HG03064 (cell line): ENCODE data around the gene ITSN1.
"Not testable (repeated sequence)": the region's sequence is repeated elsewhere in the genome, so short reads cannot be mapped to it uniquely, and the experiment has no call there.

ENCODE experiments used
- ATAC-seq: cut with Tn5 transposase; IDR thresholded peaks from one replicate; pipeline ENCODE4 v1.9.1; 2021; ENCODE audit warnings: low read depth; ENCODE audit not compliant: unreplicated experiment

The ITSN1 gene

DNA sequence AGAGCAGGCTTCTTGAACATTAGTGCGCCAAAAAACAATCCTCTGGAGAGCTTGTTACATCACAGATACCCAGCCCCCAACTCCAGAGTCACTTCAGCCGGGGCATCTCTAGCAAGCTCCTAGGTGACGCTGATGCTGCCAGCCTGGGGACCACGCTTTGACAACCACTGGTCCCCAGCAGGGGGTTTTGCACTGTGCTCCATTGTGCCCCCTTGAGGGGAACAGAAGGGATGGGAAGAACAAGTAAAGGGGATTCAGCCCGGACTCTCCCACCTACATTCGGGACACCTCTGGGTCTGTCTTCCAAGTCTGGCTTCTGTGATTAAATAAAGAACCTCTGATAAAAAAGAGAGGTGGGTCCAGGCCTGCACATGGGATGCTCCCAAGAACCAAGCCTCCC lies 212.9 kb downstream of the ITSN1 start:
- no peak for ATAC-seq

DNA sequence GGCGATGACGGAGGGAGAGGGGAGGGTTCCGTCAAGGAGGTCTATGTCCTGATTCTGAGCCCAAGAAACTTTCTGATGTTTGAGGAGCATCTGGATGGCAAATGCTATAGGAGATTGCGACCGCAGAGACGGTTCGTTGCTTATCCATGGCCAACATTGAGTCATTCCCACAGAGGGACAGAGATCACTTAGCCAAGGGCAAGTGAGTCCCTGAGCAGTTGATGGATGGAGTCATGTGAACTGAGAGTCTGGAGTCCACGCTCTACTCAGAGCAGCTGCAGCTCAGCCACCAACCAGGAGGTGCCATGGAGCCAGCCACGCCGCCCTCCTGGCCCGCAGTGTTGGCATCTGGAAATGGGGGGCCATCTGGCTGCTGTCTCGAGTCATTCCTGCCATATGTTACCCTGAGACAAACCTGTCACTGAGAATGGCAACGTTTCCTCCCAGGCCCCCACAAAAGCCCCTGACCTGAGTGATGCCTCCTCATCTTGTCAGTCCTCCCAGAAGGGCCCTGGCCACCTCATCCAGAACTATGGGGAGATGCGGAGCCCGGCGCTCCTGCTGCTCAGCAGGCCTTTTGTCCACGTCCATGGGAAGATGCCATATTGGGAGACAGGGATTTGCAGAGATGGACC lies 214.7 kb downstream of the ITSN1 start:
- no peak for ATAC-seq

DNA sequence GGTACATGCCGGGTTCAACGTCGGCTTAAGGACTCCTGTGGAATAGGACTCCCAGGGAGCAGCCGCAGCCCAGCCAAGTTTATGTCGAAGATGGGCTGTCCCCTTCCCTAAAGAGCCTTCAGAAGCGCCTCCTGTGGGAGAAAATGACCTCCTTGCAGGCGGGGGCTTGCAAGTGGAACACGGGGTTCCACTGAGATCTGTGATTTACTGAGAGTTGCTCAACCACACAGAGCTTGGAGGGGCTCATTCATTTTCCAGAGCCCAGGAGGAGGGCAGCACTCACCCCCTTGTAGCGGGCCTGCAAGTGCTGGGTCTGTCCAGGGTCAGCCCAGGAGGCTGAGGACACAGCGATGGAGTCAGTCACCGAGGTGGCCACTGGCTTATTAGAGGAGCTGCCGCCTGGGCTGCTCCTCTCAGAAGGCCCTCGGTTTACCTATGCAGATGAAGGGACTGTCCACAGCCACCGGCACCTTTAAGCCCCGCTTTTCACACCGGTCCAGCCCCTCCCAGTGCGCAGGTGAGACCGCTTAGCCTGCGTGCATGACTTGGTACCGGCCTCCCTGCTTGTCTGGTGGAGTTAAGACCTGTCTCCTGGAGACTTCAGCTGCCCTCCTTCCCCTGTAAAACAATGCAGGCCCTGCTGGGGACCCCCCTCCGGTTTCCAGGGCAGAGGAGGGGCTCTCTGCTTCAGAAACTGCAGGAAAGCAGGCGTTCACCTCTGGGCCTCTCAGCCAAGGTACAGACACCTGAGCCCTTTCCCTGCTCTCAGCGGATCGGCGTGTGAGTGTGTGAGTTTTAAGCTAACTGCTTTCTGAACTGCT lies 215.8 kb downstream of the ITSN1 start:
- ATAC-seq: no peak

DNA sequence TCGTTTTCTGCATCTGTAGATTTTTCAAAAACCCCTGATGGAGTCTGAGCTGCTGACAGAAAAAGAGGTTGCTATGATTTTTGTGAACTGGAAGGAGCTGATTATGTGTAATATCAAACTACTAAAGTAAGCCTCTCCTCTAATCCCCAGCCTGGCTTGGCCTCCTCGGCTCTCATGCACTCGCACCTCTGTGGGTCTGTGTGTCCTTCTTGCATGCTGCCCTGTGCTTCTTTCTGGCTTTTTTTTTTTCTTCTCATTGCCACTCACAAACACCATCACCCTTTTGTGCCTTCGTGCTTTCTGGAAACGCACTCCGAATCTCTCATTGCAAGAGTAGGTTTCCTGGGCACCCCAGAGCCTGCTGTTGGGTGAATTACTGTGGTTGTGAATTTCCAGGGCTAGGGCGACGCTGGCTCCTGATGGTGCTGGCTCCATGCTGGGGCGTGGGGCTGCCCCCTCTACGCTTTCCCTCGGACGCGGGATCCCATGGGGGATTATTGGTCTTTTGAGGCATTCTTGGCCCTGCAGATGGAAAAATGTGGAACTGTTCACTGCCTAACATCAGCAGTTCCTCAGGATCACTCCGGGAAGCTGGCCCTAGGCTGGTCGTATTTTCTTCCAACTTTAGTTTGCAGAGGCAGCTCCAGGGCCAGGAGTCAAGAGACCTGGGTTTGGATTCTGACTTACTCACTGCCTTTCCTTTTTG lies 216.5 kb downstream of the ITSN1 start:
- no peak for ATAC-seq

DNA sequence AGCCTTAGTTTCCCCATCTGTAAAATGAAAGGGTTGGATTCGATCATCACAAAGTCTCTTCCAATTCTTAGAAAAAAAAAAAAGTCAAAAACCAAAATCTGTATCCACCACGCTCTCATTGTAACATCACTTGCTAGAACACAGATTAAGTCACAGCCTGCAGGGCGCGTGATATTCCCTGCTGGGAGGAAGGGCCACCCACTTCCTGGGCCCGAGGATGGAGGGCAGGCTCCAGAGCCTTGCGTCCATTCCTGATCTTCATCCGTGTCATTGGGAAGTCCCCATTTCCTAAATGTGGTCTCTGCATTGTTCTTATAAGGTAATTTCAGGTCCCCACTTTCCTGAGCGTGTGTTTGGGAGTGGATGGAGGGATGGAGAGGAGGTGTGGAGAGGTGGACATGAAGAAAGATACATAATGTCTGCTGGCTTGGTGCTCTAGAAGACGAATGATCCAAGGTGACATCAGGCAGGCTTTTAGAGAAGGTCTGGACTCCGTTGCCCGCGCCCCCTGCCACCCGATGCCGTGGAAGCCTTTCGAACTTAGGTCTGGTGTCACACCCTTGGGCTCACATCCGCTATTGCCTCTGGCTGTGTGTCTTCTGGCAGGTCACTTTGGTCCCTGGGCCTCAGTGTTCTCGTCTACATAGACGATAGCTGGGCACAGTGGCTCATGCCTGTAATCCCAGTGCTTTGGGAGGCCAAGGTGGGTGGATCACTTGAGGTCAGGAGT lies 217.2 kb downstream of the ITSN1 start:
- ATAC-seq: no peak

DNA sequence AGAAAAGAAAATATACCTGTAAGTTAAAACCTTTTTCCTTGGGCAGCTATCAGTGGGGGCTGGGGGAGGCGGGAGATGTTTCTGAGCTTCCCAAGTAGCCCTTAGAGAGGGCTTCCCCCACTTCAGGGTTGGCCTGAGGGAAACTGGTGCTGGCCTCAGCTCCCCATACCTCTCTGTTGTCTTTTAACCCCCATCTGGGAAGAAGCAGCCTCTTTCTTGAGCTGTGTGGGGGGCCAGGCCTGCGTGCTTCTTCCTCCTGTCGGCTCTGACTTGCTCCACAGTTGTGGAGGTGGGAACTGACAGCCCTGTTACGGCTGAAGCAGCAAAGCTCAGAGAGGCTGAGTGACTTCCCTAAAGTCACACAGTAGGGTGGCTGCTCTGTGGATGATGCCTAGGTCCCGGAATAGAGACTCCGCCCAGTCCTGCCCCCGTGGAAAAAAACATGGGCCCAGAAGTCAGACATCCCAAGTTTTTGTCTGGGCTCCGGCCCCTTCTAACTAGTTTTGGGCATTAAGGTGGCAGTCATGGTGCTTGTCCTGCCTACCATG lies 218.1 kb downstream of the ITSN1 start:
- no peak for ATAC-seq

DNA sequence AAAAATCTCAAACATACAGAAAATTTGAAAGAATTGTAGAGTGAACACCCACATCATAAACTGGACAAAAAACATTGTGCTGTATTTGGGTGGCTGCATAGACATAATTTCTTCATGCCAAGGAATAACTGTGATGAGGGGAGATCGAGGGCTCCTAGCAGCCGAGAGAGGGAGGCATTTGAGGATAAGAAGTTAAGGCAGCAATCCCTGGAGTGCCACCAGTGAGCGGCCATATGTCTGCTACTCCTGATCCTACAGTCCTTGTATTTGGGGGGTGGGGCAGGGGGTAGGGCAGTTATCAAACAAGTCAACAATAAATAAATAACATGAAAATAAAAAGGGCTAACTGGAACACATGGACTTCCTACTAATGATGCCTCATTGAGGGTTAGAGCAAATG lies 218.8 kb downstream of the ITSN1 start:
- no peak for ATAC-seq

DNA sequence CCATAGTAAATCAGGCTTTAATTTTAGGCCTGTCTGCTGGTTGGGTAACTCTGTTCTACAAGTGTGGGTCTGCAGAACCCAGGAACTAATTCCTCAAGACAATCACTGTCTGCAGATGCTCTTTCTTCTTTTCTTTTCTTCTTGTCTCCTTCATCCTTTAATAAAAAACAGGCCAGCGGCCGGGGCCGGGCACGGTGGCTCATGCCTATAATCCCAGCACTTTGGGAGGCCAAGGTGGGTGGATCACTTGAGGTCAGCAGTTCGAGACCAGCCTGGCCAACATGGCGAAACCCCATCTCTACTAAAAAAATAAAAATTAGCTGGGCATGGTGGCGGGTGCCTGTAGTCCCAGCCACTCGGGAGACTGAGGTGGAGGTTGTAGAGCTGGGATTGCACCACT lies 220.9 kb downstream of the ITSN1 start:
- ATAC-seq: not testable (repeated sequence)

DNA sequence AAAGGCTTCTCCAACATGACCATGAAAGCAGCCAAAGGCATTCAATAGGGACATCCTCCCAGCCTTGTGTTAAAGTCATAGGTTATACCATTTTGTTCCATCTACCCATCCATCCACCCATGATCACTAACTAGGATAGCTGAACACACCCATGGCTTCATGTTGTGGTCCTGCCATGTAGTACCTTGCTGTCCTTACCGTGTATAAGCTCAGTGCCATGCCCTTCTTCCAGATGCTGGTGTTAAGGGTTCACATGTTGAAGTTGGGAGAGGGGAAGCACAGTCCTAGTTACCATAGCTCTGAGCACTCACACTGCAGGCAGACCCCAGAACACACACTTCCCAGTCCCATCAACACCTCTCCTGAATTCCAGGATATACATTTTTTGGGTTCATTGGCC lies 221.8 kb downstream of the ITSN1 start:
- no peak for ATAC-seq

DNA sequence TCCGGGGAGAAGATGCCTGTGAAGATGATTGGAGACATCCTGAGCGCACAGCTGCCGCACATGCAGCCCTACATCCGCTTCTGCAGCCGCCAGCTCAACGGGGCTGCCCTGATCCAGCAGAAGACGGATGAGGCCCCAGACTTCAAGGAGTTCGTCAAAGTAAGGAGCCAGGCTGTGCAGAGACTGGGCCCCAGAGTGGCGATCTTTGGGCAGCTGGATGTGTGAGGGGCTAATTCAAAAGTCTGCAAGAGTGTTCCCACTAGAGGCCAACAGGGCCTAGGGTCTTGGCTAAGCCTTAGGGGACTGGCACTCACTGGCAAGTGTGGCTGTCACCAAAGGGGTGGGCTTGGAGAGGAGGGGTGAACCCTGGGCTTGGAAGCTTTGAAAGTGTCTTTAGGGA lies 222.9 kb downstream of the ITSN1 start:
- ATAC-seq: no peak

DNA sequence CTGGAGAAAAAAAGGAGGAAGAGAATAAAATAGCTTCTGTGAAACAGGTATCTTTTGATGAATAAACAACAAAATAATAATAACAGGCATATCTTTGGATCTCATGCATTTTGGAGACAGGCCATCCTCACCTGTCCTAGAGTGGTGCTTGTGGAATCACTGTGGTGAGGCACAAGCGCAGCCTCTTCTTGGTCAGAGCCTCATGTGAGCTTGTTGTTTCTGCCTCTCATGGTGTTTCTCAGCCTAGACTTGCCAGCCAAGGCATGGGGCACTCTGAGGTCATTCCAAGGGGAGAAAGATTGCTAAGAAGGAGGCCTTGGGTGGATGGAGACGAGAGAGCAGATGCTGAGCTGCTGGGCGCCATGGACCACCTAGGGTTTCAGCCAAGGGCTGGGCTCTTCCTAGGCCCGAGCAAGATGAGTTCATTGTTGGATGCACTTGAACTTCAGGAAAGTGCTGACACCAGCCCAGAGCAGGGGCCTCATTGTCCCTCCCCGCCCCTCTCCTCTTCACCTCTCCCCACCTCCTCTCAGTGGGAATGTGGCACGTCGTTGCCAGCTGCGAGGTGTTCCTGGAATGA lies 223.8 kb downstream of the ITSN1 start:
- ATAC-seq: no peak

DNA sequence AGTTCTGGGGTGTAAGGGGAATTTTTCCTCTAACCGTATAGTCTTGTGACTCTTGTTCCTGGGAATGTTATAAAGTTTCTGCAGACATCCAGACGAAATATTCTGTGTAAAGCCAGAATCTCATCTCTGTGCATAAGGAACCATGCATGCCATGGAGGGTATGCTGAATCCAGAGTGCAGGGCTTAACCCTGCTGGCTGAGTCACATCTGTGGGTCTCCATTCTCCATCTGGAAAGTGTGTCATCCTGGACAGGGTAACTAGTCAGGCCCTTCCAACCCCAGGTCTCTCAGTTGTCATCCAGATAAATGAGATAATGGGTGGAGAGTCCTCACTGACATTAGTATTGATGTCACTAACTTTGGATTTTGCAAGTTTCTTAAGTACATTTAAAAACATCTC lies 224.5 kb downstream of the ITSN1 start:
- no peak for ATAC-seq

DNA sequence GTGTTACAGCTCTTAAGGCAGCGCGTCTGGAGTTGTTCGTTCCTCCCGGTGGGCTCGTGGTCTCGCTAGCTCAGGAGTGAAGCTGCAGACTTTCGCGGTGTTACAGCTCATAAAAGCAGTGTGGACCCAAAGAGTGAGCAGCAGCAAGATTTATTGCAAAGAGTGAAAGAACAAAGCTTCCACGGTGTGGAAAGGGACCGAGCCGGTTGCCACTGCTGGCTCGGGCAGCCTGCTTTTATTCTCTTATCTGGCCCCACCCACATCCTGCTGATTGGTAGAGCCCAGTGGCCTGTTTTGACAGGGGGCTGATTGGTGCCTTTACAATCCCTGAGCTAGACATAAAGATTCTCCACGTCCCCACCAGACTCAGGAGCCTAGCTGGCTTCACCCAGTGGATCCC lies 225.6 kb downstream of the ITSN1 start:
- ATAC-seq: not testable (repeated sequence)

DNA sequence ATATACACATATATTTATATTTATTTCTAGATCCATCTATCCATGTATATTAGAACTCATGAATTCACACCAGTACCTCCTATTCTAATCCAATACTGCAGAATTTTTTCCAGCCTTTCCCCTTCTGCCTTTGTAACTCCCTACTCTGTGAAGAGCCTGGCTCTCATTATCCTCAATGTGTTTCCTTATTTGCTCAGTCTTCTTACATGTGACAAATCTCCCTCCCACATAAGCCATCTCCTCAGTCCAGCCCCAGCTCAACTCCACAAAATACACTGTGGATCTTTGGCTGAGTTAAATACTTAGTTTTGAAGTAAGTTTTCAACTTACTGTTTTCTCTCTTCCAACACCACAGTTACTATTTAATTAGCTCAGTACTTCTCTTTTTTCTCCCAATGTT lies 227.6 kb downstream of the ITSN1 start:
- no peak for ATAC-seq

DNA sequence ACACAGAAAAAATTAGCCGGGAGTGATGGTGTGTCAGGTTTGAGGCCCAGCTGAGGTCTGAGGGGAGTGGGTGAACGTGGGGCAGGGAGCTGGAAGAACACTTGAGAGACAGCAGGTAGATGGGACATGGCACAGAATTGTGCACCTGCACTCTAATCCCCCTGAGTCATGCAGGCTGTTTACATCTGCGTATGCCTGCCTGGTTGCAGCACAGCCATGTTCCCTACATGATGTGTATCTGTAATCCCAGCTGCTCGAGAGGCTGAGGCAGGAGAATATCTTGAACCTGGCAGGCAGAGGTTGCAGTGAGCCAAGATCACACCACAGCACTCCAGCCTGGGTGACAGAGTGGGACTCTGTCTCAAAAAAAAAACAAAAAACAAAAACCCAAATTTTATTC lies 228.5 kb downstream of the ITSN1 start:
- ATAC-seq: no peak

DNA sequence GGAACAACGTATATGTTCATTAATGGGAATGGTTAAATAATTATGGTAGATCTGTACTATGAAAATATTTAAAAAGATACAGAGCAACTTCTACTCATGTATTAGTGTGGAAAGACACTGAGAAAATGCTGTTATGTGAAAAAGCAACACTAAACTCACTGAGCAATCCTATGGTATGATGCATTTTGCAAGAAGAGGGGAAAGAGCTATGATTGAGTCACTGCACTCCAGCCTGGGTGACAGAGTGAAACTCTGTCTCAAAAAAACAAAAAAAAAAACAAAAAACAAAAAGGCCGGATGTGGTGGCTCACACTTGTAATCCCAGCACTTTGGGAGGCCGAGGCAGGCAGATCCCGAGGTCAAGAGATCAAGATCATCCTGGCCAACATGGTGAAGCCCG lies 228.9 kb downstream of the ITSN1 start:
- no peak for ATAC-seq

DNA sequence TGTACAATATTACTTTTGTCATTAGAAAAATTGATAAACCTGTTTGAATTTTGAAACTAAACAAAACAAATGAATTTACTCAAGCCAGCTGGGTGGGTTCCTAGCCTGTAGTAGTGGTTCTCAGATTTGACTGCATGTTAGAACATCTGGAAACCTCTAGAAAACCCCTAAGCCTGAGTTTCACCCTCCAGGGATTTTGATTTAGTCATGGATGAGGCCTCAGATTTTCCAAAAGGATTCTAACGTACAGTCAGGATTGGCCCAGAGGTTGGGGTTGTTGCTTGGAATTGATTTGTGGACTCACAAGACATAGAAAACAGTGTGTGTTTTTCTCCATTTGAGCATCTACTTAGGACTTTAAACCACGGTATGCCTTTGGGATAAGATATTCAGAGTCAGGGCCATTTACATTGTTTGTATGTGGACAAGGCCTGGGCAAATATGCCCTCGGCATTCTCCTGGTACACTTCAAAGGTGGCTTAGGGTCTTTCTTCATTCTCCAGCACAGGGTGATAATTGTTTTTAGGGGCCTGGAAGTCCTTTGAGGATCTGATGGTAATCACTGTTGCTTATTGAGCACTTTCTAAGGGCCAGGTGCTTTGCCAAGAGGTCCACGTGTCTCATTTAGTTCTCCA lies 230.7 kb downstream of the ITSN1 start:
- ATAC-seq: no peak

DNA sequence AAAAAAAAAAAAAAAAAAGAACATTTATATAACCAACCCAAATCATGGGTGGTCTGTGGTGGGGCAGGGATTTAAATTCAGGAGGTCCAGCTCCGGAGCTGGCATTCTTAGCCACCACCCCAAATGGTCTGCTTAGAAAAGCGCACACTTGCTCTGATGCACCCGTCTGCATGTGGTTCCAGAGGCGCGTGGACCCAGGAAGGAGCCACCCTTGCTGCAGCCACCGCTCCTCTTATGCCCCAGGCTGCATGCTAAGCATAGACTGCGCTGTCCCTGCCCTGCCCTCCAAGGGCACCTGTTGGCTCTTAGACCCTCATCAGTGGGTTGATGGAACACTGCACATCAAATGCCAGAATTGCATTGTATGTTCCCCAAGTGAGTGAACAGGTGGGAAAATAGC lies 231.9 kb downstream of the ITSN1 start:
- ATAC-seq: no peak

DNA sequence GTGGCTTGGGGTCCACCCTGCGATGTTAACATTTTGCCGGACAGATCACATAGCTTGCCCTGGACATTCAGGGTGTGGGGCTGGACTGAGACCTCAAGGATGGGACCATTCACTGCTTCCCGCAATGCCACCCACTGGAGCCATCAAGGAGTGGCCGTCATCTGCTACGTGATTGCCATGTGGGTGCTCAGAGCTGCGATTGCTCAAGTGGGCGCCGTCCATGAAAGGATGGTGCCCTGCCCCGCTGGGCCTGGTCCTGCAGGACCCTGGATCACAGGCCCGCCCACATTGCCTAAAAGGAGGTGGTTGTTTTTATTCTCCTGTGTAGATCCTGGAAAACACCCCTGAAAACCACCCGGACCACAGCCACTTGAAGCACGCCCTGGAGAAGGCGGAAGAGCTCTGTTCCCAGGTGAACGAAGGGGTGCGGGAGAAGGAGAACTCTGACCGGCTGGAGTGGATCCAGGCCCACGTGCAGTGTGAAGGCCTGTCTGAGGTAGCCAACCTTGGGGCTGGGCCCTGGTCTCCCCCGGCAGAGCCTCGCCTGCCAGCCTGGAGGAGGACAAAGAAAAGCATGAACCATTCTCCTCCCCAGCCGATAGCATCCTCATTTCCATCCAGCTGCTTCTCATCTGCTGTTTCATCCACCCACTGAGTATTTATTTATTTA lies 232.9 kb downstream of the ITSN1 start:
- ATAC-seq: no peak
